HG02970 (cell line): ENCODE data around the gene ZNF324.
A peak's percentile ranks its signal among the peaks of the same experiment; 100 is the strongest.
"Not testable (repeated sequence)": the region's sequence is repeated elsewhere in the genome, so short reads cannot be mapped to it uniquely, and the experiment has no call there.

Experiments
- ATAC-seq: cut with Tn5 transposase; IDR thresholded peaks from one replicate; pipeline ENCODE4 v1.9.1; 2021; ENCODE audit warnings: mild to moderate bottlenecking, moderate library complexity, moderate number of reproducible peaks; ENCODE audit not compliant: unreplicated experiment, low FRiP score

The ZNF324 gene

DNA sequence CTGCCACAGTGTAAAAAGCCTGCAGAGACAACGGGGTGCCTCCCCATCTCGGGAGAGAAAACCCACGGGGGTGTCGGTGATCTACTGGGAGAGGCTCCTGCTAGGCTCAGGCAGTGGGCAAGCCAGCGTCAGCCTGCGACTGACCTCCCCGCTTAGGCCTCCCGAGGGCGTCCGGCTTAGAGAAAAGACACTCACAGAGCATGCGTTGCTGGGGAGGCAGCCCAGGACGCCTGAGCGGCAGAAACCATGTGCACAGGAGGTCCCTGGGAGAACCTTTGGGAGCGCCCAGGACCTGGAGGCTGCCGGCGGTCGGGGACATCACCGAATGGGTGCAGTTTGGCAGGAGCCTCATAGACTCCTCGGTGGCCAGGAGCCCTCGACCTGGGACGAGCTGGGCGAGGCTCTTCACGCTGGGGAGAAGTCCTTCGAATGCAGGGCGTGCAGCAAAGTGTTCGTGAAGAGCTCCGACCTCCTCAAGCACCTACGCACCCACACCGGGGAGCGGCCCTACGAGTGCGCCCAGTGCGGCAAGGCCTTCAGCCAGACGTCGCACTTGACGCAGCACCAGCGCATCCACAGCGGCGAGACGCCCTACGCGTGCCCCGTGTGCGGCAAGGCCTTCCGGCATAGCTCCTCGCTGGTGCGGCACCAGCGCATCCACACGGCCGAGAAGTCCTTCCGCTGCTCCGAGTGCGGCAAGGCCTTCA, 4.1 kb downstream of the ZNF324 start:
- not testable (repeated sequence) for ATAC-seq

DNA sequence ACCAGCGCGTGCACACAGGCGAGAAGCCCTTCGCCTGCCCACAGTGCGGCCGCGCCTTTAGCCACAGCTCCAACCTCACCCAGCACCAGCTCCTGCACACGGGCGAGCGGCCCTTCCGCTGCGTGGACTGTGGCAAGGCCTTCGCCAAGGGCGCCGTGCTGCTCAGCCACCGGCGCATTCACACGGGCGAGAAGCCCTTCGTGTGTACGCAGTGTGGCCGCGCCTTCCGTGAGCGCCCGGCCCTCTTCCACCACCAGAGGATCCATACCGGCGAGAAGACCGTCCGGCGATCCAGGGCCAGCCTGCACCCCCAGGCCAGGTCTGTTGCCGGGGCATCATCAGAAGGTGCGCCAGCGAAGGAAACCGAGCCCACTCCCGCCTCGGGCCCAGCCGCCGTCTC, 4.9 kb downstream of the ZNF324 start:
- no peak for ATAC-seq

DNA sequence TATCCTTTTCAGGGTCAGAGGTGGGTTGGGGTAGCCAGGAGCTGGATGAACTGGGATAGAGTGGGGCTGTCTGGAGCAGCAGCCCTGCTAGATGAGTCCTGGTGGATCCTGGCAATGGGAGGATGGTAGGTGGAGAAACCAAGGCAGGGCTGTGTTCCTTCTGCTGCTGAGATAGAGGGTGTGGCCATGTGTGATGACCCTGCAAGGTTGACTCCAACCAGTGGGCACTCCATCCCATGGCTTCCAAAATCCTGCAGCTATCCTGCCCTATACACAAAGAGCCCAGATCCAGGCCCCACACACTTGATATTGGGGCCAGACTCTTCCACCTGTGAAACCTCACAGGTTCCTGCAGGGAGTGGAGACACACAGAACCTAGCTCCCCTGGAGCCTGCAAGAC, 6.9 kb downstream of the ZNF324 start:
- ATAC-seq = no peak

DNA sequence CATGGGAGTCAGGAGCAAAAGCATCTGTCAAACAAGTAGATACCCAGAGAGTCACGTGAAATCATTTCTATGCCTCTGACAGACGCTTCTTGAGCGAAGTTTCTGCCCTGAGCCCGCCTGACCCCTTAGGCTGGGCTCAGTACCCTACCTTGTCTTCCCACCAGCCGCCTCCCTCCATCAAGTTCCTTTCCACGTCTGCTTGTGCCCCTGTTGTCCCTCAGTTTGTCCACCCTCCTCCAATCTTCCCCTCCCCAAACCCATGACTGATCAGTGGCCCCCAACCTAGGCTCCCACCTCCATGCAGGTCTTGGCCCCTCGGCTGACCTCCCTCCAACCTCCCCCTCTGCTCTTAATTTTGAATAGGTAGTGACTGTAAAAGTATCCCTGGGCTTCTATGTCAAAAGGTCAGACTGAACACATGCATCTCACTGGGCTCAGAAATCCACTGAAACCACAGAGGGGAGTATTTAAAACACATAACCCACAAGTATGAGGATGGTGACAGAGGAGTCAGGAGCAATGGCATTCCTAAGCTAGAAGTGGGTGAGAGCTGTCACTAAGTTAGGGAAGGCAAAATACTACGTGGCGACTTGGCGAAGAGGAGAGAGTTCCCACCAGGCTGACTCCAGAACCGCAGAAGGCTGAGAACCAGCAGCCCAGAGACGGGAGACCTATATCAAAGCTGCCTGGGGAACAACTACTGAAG, 7.6 kb downstream of the ZNF324 start:
- no peak for ATAC-seq

DNA sequence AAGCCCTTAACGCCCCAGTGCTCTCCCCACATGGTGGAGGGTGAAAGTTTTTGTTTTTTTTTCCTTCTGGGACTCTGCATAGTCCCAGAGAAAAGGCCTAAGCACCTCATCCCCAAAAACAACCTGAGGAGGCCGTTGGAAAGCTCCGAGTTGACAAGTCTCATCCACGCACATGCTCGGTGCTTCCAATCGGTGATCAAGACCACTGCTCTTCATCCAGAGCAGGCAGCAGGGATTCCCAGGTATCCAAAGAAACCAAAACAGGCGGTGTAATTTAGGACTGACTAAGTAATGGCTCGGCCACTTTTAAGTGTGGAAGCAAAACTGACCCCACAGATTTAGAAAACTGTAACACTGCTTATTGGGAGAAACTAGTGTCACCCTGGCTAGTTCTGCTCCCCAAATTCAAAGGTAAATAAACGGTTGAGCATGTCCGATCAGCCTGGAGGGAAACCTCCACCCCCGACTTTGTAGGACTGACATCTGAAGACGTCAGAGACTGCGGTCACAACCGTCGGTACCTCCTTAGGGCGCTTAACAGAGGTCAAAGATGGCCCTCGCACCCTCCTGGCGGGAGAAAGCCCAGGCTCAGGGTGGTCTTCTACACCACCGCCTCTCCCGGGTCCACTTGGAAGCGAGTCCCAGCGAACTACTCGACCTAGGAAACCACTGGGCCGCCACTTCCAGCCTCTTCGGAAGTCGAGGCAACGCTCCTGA, 8.3 kb downstream of the ZNF324 start:
- ATAC-seq = no peak

DNA sequence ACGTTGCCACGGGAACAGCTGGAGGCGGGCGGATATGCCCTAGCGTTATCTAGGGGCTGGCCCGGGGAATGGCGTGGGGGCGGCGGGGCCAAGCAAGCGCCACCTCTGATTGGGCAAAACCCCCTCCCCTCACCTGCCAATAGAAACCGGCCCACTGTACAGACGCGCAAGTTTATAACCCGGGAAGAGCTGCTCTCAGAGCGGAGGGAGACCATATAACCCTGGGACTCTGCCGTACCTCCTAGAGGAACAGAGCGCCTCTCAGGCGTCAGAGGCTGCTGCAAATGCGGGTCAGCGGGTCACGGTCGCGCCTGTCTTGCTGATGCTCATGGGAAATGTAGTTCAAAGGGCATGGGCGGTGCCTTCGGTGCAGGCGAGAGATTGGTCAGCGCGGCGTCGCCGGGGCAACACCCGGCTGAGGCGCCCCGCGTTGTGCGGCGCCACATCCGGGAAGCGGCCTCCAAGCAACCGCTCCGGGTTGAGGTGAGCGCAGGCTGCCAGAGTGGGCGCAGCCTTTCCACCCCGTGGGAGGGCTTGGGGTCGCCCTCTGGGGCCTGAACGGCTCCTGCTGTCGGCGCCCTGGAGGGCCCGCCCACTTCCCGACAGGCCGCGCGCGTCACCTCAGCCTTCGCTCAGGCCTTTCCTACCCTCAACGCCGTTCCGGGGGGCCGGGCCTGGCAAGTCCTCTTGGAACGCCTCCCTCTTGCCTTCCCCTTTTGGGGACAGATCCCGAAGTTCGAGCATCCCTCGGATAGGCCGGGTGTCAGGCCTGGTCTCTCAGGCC, 9.0 kb downstream of the ZNF324 start, which contains the start of gene ZNF446:
ZNF446 (plus strand) TSS at position 639 of the 784 bp plus-strand sequence. CDS start 867 bp downstream, outside the sequence.
- ATAC-seq = peak; percentile 79

DNA sequence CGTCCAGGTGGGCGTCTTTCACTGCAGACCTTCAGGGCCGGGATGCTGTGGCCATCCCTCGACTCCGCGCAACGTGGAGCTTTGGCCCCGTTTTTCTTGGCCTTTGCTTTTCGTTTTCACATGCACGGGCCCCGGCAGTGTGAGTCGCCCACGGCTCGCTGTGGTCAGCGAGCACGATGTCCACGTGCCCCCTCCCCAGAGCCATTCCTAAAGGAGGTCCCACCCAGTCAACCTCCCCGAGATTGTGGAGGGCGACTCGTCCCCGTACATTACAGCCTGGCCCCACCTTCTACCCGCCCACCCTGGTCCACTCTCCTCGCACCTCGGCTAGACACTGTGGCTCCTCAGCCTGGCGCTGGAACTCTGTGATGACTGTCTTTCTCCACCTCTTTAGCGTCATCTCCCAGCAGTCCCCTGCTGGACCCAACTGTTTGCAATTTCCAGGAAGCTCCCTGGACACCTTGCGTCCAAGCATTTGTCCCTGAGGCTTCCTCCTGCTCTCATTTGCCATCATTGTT, 9.7 kb downstream of the ZNF324 start:
- no peak for ATAC-seq

DNA sequence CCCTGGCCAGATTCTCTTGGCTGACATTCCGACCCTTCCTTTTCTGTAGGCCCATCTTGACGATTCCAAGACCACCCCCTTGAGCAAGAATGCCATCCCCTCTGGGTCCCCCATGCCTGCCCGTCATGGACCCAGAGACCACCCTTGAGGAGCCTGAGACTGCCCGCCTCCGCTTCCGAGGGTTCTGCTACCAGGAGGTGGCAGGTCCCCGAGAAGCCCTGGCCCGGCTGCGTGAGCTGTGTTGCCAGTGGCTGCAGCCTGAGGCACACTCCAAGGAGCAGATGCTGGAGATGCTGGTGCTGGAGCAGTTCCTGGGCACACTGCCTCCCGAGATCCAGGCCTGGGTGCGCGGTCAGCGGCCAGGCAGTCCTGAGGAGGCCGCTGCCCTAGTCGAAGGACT, 10.2 kb downstream of the ZNF324 start:
- no peak for ATAC-seq

DNA sequence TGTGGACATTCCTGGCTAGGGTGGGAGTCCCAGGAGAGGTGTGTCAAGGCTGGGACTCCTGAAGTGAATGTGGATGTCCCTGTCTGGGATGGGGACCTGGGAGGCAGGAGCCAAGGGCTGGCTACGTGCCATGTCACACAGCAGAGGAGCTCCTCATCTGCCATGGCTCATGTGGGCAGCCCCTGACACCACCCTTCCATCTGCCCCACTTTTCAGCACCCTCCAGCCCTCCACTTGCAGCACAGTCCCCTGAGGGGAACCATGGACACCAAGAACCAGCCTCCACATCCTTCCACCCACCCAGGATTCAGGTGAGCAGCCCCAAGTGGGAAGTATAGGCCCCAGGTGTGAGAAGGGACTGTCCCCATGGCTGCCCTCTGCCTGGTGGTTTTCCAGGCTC, 11.0 kb downstream of the ZNF324 start:
- ATAC-seq = no peak

DNA sequence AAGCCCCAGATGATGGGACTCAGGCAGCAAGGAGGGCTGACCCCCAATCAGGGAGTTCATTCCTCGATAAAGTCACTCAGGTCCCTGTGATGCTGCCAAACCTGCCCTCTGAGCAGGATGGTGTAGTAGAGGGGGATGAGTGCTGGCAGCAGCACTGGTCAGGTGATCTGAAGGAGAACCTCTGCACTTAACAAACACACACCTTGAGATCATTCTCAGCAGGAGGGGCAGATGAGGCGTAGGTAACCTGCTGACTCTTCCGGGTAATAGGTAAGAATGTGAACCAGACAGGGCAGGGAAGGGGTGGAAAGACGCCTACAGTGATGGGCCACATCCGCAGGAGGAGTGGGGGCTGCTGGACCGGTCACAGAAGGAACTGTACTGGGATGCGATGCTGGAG, 12.4 kb downstream of the ZNF324 start:
- ATAC-seq = no peak

DNA sequence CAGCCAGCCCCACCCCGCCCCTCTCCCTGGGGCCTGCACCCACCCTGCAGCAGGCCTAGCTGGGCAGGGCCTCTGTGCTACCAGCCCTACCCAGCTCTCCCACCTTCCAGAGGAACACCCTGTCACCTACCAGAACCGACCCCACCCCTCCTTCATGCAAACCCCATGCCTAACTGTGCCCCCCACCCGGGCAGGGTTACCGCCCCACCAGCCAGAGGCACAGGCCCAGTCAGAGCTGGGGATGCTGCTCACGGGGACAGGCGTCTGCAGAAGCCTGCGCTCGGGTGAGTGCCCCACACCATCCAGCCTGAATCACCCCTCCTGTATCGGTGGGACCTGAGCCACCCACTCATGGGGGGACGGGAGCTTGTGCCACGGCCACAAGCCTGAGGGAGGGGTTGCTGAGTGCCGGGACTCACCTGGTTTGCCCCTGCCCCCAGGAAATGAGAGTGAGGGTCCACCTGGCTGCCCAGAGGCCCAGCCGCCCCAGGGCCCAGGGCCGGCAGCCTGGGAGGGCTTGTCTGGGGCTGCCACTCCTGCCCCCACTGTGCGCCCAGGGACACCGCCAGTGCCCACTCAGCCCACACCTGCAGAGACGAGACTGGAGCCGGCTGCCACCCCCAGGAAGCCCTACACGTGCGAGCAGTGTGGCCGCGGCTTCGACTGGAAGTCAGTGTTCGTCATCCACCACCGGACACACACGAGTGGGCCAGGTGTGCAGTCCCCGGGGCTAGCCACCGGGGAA, 13.0 kb downstream of the ZNF324 start:
- no peak for ATAC-seq

DNA sequence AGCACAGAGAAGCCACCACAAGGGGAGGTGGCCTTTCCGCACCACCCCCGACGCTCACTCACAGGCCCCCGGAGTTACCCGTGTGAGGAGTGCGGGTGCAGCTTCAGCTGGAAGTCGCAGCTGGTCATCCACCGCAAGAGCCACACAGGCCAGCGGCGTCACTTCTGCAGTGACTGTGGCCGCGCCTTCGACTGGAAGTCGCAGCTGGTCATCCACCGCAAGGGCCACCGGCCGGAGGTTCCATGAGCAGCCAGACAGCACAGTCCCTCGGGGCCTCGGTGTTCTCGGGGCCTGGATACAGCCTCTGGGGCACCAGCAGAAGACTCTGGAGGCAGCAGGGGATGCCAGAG, 13.6 kb downstream of the ZNF324 start:
- ATAC-seq = no peak

DNA sequence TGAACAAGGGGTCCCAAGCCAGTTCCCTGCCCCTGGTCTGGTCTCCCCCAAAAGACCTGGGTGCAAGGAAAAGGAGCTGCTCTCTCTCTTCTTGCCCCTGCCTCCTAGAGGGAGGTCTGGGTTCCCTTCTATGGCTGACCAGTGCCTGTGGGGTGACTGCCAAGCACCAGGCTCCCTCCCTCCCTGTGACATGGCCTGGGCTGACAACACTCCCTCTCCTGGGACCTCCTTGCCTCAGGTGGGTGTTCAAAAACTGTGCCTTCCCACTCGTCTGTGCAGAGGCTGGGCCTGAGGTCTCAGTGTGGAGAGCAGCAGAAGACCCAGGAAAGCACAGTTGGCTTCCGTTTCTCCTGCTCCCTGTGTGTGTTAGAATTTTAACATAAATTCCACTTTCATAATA, 14.0 kb downstream of the ZNF324 start:
- no peak for ATAC-seq

DNA sequence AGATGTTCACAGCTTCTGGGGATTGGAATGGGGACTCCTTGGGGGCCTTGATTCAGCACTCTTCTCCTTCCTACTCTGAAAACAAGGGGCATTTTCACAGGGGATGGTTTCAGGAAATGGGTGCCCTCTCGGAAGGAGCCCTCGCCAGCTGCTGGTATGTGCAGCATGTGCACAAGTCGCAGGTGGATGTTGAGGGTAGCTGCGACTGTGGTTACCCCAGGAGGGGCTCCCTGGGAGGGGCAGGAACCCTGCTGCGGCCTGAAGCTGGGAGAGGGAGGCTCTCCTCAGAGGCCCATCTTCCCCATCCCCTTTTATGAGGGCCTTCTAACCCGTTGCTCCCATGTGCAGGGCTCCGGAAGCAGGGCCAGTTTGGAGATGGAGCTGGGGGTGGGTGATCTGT, 15.5 kb downstream of the ZNF324 start:
- no peak for ATAC-seq

DNA sequence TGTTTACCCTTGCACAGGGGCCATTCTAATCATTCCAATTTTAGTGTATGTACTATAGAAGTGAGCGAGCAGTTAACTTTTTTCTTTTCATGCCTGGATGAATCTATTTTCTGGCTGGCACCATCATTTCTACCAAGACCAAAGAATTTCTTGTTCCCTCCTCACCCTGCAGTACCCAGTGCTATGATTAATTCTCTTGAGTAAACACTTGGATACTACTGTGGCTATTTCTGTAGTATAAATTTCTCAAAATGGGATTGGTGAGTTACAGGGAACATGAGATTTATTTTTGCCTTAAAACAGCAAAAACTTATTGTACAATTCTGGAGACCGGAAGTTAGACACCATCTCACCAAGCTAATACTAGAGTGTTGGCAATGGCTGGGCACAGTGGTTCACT, 16.9 kb downstream of the ZNF324 start:
- ATAC-seq = no peak

DNA sequence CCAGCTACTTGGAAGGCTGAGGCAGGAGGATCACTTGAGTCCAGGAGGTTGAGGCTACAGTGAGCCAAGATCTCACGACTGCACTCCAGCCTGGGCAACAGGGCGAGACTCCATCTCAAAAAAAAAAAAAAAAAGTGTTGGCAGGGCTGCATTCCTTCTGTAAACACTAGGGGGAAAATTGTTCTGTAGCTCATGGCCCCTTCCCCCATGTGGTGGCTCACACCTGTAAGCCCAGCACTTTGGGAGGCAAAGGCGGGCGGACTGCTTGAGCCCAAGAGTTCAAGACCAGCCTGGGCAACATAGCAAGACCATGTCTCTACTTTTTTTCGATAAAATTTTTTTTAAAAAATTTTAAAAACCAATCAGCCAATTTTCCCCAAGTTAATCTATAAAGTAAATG, 17.5 kb downstream of the ZNF324 start:
- ATAC-seq = not testable (repeated sequence)

DNA sequence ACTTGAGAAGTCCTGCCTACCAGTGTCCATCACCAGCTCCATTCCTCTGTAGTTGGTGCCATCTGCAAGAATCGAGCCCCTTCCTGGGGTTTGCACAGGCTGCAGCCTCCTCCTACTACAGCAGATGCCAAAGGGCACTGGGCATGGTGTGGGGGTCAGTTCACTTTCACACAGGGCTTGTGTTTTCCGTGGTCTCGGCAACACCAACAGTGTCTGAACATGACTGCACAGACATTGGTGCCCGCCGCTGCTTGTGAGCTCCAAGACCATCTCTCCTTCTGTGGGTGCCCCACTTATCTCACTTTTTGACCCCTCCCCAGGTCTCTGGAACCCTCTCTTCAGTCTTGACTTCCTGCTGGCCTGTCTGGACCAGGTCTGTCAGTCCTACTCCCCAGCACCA, 24.5 kb downstream of the ZNF324 start:
- no peak for ATAC-seq

DNA sequence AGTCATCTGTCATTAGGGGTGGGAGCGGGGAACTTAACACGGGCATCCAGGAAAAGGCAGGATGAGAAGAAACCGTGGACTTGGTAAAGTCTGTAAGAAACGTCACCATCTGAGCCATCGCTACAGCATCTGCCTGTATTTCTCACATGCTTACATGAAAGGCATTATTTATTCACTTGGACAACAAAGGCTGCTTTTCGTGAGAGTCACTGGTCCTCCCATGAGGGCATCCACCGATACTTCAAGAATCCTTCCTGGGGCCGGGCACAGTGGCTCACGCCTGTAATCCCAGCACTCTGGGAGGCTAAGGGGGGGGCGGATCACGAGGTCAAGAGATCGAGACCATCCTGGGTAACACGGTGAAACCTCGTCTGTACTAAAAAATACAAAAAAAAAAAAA, 25.4 kb downstream of the ZNF324 start:
- ATAC-seq = no peak

DNA sequence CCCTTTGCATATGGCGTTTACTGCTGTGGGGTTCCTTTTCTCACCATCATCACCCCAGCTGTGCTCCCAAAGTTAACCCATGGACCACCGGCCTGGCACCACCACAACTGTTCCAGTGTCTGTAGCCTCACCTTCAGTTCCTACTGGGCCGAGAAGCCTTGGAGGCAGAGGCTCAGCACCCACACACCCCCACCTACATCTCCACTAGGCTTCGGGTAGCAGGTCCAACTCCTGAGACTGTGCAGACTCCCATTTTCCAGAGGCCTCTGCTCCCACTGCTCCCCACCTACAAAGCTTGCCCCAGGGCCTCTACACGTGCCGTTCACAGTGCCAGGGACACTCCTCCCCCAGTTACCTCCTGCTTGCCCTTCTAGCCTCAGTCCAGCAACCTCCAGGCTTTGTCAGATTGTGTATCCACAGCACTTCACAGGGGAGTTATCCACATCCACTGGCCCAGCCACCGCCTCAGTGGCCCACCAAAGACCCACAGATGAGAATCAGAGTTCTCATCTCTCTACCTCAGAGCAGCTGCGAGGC, 30.8 kb downstream of the ZNF324 start:
- ATAC-seq = no peak
